ENCODE results near the gene CNST. TPM values are rescaled to one million over a fixed set of nuclear protein-coding genes. Genes with fewer than 3 reads are reported as not detected.
A peak's percentile ranks its signal among the peaks of the same experiment; 100 is the strongest.

CNST gene
- total and polyA plus RNA-seq, 7 experiments from 2014 or later, result 30.5 to 111 (median 77.5) TPM

DNA sequence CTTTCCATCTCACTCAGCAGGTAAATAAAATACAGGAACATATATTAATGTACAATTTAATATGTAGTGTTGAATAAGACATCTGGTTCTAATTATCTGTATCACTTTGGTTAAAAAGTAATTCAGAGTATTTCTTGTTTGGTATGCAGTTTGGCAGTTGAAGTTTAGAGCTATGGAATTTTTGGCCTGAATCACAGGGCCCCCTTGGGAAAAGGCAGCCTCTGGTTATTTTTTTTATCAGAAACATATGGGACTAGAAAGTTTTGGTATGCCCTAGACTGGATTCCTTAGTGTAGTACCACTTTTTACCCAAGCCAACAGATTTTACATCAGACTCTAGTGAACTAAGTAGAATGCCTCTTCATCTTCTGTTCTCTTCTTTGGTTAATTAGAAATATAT lies 26.4 kb downstream of the CNST start:
- Mint-ChIP-seq H3K27ac (peak overlapping the region in 4 of 9 donors; percentile 6 to 51 (median 38)), H3K27me3 (no peaks in the 10 kb centered on the region), H3K9me3 (peaks cover 0 to 8% (median 2%) of the 10 kb centered on the region in 11 donors), H3K36me3 (peaks cover 4 to 56% (median 36%) of the 10 kb centered on the region in 5 donors), H3K4me1 (peaks cover 12 to 78% (median 69%) of the 10 kb centered on the region in 7 donors), H3K4me3 (peak overlapping the region in 4 of 10 donors; percentile 18 to 42 (median 22))
- no peaks in the 10 kb centered on the region for H3K27me3 ChIP-seq (ENCODE audit: control insufficient read depth in 2 of 2, insufficient read depth in 2 of 2, low read length in 2 of 2)
- DNase-seq (no peak), ATAC-seq (no peak)
- H3K27ac ChIP-seq (ENCODE audit: low read depth, low read length), result no peak overlapping the region
- H3K36me3 ChIP-seq (ENCODE audit: control insufficient read depth in 2 of 3, insufficient read depth in 3 of 3, low read length in 3 of 3), result peaks cover 0 to 24% (median 7%) of the 10 kb centered on the region in 3 experiments
- CTCF ChIA-PET, result no interaction called here
- peaks cover 0 to 10% of the 10 kb centered on the region in 2 donors for H3K4me1 ChIP-seq (ENCODE audit: control insufficient read depth in 2 of 2, insufficient read depth in 2 of 2, low read length in 2 of 2)
- intact Hi-C loops (cut with micrococcal nuclease), result no loop called here
- no peak overlapping the region for H3K4me3 ChIP-seq (ENCODE audit: low read length)
- POLR2A ChIA-PET, result interaction anchor here (0.6 kb wide), 1 partner anchor 31 kb away, joined by 3 read pairs; no protein-coding TSS in a partner anchor
- no peaks in the 10 kb centered on the region for H3K9me3 ChIP-seq (ENCODE audit: control insufficient read depth in 2 of 3, low read length in 3 of 3)

DNA sequence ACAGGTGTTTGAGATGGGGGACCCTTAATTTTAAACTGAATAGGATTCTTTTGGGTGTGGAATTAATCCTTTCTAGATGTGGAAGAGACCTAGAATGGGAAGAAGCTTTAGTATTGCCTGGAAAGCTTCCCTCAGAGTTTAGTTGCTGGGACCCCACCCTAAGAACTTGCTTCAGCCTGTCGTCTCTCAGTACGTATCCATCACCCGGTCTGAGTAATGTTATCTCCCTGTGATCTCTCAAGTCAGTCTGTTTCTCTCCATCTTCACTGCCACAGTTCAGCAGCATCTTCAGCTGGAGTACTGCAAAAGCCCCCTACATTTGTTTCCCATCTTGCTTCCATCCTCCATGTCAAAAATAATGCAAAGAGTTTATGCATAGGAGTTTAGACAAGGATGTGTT lies 28.9 kb downstream of the CNST start:
- POLR2A ChIA-PET, result interaction anchor here (0.7 to 0.9 kb wide), 2 partner anchors 16 to 29 kb away, joined by 3 read pairs; no protein-coding TSS in a partner anchor
- Histone ChIP-seq H3K4me3 (ENCODE audit: low read length) (no peak overlapping the region), H3K36me3 (ENCODE audit: control insufficient read depth in 2 of 3, insufficient read depth in 3 of 3, low read length in 3 of 3) (peaks cover 0 to 27% (median 7%) of the 10 kb centered on the region in 3 experiments), H3K27me3 (ENCODE audit: control insufficient read depth in 2 of 2, insufficient read depth in 2 of 2, low read length in 2 of 2) (no peaks in the 10 kb centered on the region), H3K27ac (ENCODE audit: low read depth, low read length) (no peak overlapping the region), H3K9me3 (ENCODE audit: control insufficient read depth in 2 of 3, low read length in 3 of 3) (no peaks in the 10 kb centered on the region), H3K4me1 (ENCODE audit: control insufficient read depth in 2 of 2, insufficient read depth in 2 of 2, low read length in 2 of 2) (peaks cover 0 to 14% of the 10 kb centered on the region in 2 donors)
- Mint-ChIP-seq H3K4me3 (peak overlapping the region in 4 of 10 donors; percentile 11 to 49 (median 32)), H3K4me1 (peaks cover 5 to 88% (median 81%) of the 10 kb centered on the region in 7 donors), H3K36me3 (peaks cover 4 to 64% (median 28%) of the 10 kb centered on the region in 5 donors), H3K9me3 (peaks cover 0 to 4% (median 0%) of the 10 kb centered on the region in 11 donors), H3K27ac (peak overlapping the region in 6 of 9 donors; percentile 13 to 55 (median 34)), H3K27me3 (no peaks in the 10 kb centered on the region)
- intact Hi-C loops (cut with micrococcal nuclease), result no loop called here
- DNase-seq (no peak), ATAC-seq (no peak)
- CTCF ChIA-PET, result interaction anchor here (0.6 kb wide), 1 partner anchor 14 kb away, joined by 3 read pairs; no protein-coding TSS in a partner anchor

DNA sequence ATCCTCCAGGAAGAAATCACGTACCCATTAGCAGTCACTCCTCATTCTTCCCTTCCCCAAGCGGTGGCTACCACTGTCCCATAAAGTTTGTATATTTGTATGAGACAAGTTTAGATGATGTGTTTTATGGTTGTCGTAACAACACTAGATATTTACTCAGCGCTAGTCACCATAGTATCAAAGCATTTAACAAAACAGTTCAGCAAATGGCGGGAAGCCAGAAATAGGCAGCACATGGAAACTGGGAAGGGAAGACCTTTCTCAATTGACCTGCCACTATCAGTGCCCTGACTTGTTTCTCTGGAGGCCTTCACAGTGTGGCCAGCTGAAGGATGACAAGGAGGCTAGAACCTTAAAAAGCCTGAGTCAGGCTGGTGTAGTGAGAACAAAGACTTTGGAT lies 31.1 kb downstream of the CNST start:
- DNase-seq, result no peak

DNA sequence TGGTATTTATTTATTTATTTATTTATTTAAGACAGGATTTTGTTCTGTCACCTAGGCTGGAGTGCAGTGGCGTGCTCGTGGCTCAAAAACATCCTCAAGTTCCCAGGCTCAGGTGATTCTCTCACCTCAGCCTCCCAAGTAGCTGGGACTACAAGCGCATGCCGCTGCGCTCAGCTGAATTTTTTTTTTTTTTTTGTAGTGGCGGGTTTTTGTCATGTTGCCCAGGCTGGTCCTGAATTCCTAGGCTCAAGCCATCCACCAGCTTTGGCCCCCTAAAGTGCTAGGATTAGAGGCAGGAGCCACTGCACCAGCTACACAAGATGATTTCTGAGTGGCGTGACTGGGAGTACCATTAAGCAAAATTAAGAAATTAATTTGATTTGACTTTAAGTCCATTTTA lies 31.7 kb downstream of the CNST start:
- H3K27me3 Mint-ChIP-seq, result no peaks in the 10 kb centered on the region
- Histone ChIP-seq H3K9me3 (ENCODE audit: control insufficient read depth in 2 of 3, low read length in 3 of 3) (no peaks in the 10 kb centered on the region), H3K36me3 (ENCODE audit: control insufficient read depth in 2 of 3, insufficient read depth in 3 of 3, low read length in 3 of 3) (peaks cover 0 to 17% (median 0%) of the 10 kb centered on the region in 3 experiments), H3K4me3 (ENCODE audit: low read length) (no peak overlapping the region), H3K4me1 (ENCODE audit: control insufficient read depth in 2 of 2, insufficient read depth in 2 of 2, low read length in 2 of 2) (peaks cover 0 to 20% of the 10 kb centered on the region in 2 donors), H3K27ac (ENCODE audit: low read depth, low read length) (no peak overlapping the region), H3K27me3 (ENCODE audit: control insufficient read depth in 2 of 2, insufficient read depth in 2 of 2, low read length in 2 of 2) (no peaks in the 10 kb centered on the region)
- no peaks in the 10 kb centered on the region for H3K9me3 Mint-ChIP-seq
- intact Hi-C loops (cut with micrococcal nuclease), result loop anchor here in 1 of 2 donors (2.0 kb wide), 1 partner anchor 13 kb away; no protein-coding TSS in a partner anchor
- DNase-seq (no peak), ATAC-seq (no peak)
- H3K36me3 Mint-ChIP-seq, result peaks cover 0 to 54% (median 21%) of the 10 kb centered on the region in 5 donors
- H3K4me1 Mint-ChIP-seq, result peaks cover 11 to 89% (median 76%) of the 10 kb centered on the region in 7 donors
- peak overlapping the region in 1 of 10 donors; percentile 23 for H3K4me3 Mint-ChIP-seq
- peak overlapping the region in 2 of 9 donors; percentile 32 to 76 for H3K27ac Mint-ChIP-seq
- CTCF ChIA-PET, result no interaction called here
- POLR2A ChIA-PET, result no interaction called here

More for the DNA sequence above, 31.1 kb downstream of the CNST start:
- Histone ChIP-seq H3K27me3 (ENCODE audit: control insufficient read depth in 2 of 2, insufficient read depth in 2 of 2, low read length in 2 of 2) (no peaks in the 10 kb centered on the region), H3K36me3 (ENCODE audit: control insufficient read depth in 2 of 3, insufficient read depth in 3 of 3, low read length in 3 of 3) (peaks cover 0 to 18% (median 2%) of the 10 kb centered on the region in 3 experiments), H3K4me3 (ENCODE audit: low read length) (no peak overlapping the region), H3K9me3 (ENCODE audit: control insufficient read depth in 2 of 3, low read length in 3 of 3) (no peaks in the 10 kb centered on the region), H3K27ac (ENCODE audit: low read depth, low read length) (no peak overlapping the region), H3K4me1 (ENCODE audit: control insufficient read depth in 2 of 2, insufficient read depth in 2 of 2, low read length in 2 of 2) (peaks cover 0 to 18% of the 10 kb centered on the region in 2 donors)
- peak; percentile 28 for ATAC-seq
- ChIA-PET POLR2A (no interaction called here), CTCF (interaction anchor here (0.5 kb wide), 1 partner anchor 16 kb away, joined by 3 read pairs; no protein-coding TSS in a partner anchor)
- Mint-ChIP-seq H3K4me3 (peak overlapping the region in 4 of 10 donors; percentile 0 to 41 (median 8)), H3K4me1 (peaks cover 7 to 88% (median 76%) of the 10 kb centered on the region in 7 donors), H3K27ac (peak overlapping the region in 2 of 9 donors; percentile 67 to 70), H3K27me3 (no peaks in the 10 kb centered on the region), H3K9me3 (no peaks in the 10 kb centered on the region), H3K36me3 (peaks cover 0 to 55% (median 22%) of the 10 kb centered on the region in 5 donors)
- intact Hi-C loops (cut with micrococcal nuclease), result loop anchor here in 1 of 2 donors (2.0 kb wide), 1 partner anchor 13 kb away; no protein-coding TSS in a partner anchor

DNA sequence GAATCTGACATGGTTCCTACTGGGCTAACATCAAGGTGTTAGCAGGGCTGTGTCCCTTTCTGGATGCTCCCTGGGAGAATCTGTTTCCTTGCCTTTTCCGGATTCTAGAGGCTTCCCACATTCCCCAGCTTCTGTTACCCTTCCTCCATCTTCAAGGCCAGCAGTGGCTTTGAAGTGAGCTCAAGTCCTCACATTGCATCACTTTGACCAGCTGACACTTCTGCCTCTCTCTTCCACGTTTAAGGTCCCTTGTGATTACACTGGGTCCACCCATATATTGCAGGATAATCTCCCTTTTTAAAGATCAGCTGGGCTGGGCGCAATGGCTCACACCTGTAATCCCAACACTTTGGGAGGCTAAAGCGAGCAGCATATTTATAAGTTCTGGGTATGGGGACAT lies 33.1 kb downstream of the CNST start:
- H3K36me3 ChIP-seq (ENCODE audit: control insufficient read depth in 2 of 3, insufficient read depth in 3 of 3, low read length in 3 of 3), result peaks cover 0 to 13% (median 0%) of the 10 kb centered on the region in 3 experiments
- Mint-ChIP-seq H3K4me3 (peak overlapping the region in 4 of 10 donors; percentile 3 to 18 (median 12)), H3K9me3 (no peaks in the 10 kb centered on the region), H3K36me3 (peaks cover 0 to 58% (median 24%) of the 10 kb centered on the region in 5 donors), H3K27me3 (no peaks in the 10 kb centered on the region), H3K4me1 (peaks cover 17 to 93% (median 85%) of the 10 kb centered on the region in 7 donors), H3K27ac (peak overlapping the region in 7 of 9 donors; percentile 7 to 76 (median 27))
- H3K4me3 ChIP-seq (ENCODE audit: low read length), result no peak overlapping the region
- ATAC-seq, result no peak
- CTCF ChIA-PET, result interaction anchor here (1.0 kb wide), 1 partner anchor 32 kb away, joined by 5 read pairs; no protein-coding TSS in a partner anchor
- no peak for DNase-seq
- no peaks in the 10 kb centered on the region for H3K9me3 ChIP-seq (ENCODE audit: control insufficient read depth in 2 of 3, low read length in 3 of 3)
- H3K27ac ChIP-seq (ENCODE audit: low read depth, low read length), result no peak overlapping the region
- H3K27me3 ChIP-seq (ENCODE audit: control insufficient read depth in 2 of 2, insufficient read depth in 2 of 2, low read length in 2 of 2), result no peaks in the 10 kb centered on the region
- H3K4me1 ChIP-seq (ENCODE audit: control insufficient read depth in 2 of 2, insufficient read depth in 2 of 2, low read length in 2 of 2), result peaks cover 3 to 20% of the 10 kb centered on the region in 2 donors
- intact Hi-C loops (cut with micrococcal nuclease), result no loop called here
- POLR2A ChIA-PET, result no interaction called here

DNA sequence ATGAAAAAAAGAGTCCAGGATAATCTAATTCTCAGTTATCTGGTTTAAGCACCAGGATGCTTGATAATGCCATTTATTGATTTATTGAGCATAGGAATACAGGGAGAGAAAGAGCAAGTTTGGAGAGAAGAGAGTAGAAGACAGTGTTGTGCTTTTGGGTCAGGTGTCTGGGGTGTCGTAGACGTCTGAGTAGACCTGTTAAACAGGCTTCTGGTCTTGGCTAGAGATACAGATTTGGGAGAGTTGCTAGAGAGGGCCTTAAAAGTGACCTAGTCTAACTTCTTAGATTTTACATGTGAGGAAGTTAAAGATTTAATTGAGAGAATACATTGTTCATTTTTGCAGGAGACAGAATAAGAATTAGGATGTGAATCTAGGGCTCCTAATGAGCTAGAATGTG lies 34.3 kb downstream of the CNST start:
- peaks cover 0 to 9% (median 0%) of the 10 kb centered on the region in 3 experiments for H3K36me3 ChIP-seq (ENCODE audit: control insufficient read depth in 2 of 3, insufficient read depth in 3 of 3, low read length in 3 of 3)
- peaks cover 3 to 20% of the 10 kb centered on the region in 2 donors for H3K4me1 ChIP-seq (ENCODE audit: control insufficient read depth in 2 of 2, insufficient read depth in 2 of 2, low read length in 2 of 2)
- H3K9me3 ChIP-seq (ENCODE audit: control insufficient read depth in 2 of 3, low read length in 3 of 3), result no peaks in the 10 kb centered on the region
- POLR2A ChIA-PET, result no interaction called here
- Mint-ChIP-seq H3K36me3 (peaks cover 0 to 60% (median 21%) of the 10 kb centered on the region in 5 donors), H3K4me3 (peak overlapping the region in 6 of 10 donors; percentile 31 to 55 (median 43)), H3K9me3 (no peaks in the 10 kb centered on the region), H3K4me1 (peaks cover 17 to 92% (median 78%) of the 10 kb centered on the region in 7 donors), H3K27me3 (no peaks in the 10 kb centered on the region), H3K27ac (peak overlapping the region in 8 of 9 donors; percentile 13 to 76 (median 26))
- H3K27me3 ChIP-seq (ENCODE audit: control insufficient read depth in 2 of 2, insufficient read depth in 2 of 2, low read length in 2 of 2), result no peaks in the 10 kb centered on the region
- CTCF ChIA-PET, result no interaction called here
- intact Hi-C loops (cut with micrococcal nuclease), result loop anchor here in 1 of 2 donors (2.0 kb wide), 1 partner anchor 32 kb away; no protein-coding TSS in a partner anchor
- ATAC-seq (no peak), DNase-seq (no peak)
- H3K4me3 ChIP-seq (ENCODE audit: low read length), result no peak overlapping the region
- no peak overlapping the region for H3K27ac ChIP-seq (ENCODE audit: low read depth, low read length)
